Stimulated activated CD8-positive, alpha-beta memory T cell treated with anti-CD3 and anti-CD28 coated beads, Interleukin-12 subunit alpha, Interleukin-12 subunit beta, amount 100 ng/mL, for 24 hours (primary cell): ENCODE measurements around the gene C11orf24.

Source experiments
- DNase-seq: peaks from one replicate; pipeline ENCODE4 v3.0.0-alpha.2; 2020; ENCODE audit errors: extremely low read depth

C11orf24 gene

GRCh38 chr11:68270196-68271022 lies 1.4 kb downstream of the C11orf24 start:
- DNase-seq: no peak

DNA sequence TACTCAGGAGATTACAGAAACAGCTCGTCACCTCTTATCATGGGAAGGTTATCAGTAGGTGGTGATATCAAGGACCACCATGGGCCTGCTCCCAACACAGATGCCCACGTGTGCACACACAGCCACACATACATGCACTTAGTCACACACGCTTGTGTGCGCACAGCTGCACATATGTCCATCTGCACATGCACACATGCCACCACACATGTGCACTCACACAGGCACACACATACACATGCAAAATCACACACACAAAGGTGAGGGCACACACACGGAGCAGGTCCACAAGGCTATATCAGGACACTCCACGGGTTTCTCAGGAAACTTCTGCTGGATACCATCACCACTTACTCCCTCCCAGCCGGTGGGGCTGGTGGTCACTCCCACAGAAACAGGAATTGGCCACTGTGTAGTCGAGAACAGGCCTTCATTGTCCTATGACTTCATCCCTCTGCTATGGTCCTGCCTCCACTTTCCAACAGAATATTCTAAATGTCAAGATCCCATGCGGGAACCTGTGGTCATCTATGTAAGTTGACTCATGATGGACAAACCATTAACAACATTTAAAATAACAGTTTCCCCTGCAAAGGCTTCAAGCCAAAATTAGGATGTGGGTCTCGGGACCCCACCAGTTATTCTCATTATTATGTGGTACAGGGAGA lies 2.2 kb downstream of the C11orf24 start:
- no peak for DNase-seq

GRCh38 chr11:68267881-68268240 lies 3.9 kb downstream of the C11orf24 start:
- DNase-seq: no peak

DNA sequence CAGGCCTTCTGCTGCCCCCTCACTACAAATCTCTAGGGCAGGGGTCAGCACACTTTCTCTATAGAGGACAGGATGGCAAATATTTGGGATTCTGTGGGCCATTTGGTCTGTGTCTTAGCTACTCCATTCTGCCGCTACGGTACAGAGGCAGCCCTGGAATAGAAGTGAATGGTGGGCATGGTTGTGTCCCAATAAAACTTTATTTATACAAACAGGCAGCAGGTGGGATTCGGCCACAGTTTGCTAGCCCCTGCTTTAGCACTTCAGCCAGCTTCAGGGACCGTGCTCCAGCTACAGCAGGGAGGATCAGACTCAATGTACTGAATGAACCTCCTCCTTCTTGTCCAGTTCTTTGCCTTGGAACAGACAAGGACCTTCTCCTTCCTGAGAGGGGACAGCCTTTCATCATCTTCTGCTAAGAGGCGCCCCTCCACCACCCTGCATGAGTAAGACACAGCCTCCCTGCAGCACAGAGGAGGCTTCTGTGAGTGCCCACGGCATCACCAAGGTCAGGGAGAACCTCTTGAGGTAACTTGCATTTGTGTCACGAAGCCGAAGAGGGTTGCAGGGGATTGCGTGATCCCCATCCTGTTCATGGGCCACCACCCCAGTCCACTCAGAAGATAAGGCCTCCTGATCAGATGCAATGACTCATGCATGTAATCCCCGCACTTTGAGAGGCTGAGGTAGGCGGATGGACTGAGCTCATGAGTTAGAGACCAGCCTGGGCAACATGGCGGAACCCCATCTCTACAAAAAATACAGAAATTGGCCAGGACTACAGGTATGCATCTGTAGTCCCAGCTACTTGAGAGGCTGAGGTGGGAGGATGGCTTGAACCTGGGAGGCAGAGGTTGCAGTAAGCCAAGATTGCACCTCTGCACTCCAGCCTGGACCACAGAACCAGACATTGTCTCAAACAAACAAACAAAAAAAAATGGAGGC lies 4.6 kb downstream of the C11orf24 start:
- no peak for DNase-seq

DNA sequence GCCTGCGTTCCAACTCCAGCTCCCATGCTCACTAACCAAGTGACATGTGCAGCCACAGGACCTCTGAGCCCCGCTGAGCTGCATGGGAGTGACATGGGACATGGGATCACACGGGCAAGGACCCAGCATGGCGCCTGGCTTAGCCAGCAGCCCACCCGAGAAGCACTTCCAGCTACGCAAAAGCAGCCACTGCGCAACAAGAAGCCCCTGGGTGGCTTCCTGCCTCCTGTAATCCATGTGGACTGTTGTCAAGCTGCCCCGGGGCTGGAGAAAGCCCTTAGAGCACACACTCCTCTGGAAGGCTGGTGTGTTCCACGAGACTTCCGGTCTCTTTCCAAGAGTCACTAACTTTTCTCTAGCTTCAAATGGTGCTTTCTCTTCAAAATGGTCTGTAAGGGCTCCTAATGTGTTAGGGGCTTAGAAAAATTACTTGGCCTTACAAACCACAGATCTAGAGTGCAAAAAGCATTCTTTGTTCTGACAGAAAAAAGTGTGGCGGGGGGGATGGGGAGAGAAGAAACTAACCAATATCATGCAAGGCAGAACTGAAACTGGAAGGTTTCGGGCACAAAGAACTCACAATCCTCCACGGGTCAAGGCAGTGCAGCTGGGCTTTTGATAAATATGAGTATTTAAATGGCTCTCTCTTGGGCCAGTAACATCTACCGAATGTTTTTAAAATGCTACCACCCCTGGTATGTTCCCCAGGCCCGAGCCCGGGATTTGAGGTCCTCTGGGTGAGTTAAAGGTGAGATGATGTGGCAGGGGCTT lies 5.5 kb downstream of the C11orf24 start:
- no peak for DNase-seq

DNA sequence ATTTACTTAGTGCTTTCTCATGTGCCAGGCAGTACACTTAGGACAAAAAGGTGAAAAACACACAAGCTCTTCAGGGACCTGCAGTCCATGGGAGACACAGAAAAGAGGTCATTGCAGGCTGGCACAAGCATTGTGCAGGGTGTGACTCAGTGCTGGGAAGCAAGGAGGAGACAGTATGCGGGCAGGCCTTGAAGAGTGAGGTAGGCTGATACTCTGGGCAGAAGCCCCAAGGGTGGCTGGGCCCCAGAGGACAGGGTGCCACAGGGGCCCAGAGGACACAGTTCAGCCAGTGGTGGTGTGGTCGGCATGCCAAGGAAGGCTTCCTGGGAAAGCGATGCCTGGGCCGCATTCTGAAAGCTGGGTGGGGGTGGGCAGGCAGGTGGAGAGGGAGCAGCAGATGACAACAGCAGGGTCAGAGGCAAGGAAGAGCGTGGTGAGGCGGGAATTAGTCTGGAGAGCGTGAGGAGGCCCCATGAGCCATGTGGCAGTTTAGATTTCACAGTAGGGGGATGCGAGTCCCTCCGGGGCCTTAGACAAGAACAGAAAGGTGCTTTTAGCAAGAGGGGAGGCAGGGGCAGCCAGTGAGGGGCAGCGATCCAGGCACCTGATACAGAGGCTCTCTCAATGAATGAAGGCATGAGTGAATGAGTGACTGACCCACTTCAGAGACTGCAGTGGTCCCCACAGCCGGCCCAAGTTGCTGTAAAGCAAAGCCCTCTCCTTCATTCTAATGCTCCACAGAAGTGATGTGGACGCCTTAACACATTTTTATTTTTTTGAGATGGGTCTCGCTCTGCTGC lies 6.8 kb downstream of the C11orf24 start:
- no peak for DNase-seq

GRCh38 chr11:68264244-68264643 lies 7.5 kb downstream of the C11orf24 start:
- DNase-seq: no peak

- no peak for DNase-seq
These were observed 8.2 kb downstream of the C11orf24 start for GRCh38 chr11:68263444-68264035.

GRCh38 chr11:68262544-68262827 lies 9.3 kb downstream of the C11orf24 start:
- DNase-seq: no peak

GRCh38 chr11:68261749-68262543 lies 9.8 kb downstream of the C11orf24 start:
- DNase-seq: no peak

DNA sequence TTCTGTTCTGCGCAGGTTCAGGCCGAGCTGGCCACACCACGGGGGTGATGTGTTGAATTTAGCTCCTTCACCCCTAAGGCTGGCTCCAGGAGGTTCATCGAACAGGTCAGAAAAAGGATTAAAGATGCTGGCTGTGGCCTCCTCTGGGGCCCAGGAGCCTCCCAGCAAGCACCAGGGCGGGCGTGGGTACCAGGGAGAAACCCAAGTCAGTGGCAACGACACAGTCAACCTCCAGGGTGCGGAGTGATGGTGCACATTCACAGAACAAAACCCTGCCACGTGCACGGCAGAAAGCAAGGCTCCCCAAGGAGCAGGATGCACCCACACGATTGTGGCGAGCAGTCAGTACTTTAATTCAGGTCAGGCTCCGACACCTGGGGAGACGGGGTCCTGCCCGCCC lies 10.8 kb downstream of the C11orf24 start:
- no peak for DNase-seq

GRCh38 chr11:68260484-68260883 lies 11.3 kb downstream of the C11orf24 start:
- no peak for DNase-seq

GRCh38 chr11:68259122-68259959 lies 12.4 kb downstream of the C11orf24 start:
- DNase-seq: no peak

DNA sequence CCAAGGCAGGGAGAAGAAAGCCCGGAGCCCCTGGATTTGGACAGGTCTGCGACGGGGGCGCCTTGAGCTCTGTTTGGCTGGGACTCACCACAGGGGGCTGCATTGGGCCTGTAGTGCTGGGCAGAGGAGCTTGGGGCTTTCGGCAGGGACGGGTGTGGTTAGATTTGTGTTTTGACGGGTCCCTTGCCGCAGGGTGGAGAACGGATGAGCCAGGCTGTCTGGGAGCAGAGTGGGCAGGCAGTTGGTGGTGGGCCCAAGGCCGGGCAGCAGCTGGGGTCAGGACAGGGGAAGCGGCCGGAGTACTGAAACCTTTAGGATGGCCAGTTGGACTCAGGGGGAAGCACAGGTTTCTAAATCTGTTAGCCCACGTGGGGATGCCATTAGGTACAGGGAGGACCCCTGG lies 13.4 kb downstream of the C11orf24 start:
- no peak for DNase-seq

- DNase-seq: peak; percentile 81
These were observed 14.1 kb downstream of the C11orf24 start for GRCh38 chr11:68257477-68258362.

DNA sequence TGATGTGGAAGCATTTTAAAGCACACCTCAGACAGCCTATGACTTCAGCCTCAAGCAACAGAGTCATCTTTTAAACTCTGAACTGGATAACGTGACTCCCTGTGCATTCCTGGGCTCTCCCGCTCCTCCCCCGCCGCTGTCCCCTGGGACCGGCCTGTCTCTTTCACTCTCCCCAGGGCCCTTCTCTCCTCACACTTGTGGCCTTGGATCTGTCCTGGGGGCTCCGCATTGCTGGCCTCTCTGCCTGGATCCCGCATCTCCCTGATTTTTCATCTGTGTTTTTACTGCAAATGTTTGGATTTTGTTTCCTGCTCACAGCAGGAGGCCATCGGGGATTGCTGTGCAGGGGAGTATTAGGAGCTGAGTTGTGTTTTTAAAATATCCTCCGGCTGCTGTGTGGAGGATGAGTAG lies 15.4 kb downstream of the C11orf24 start:
- no peak for DNase-seq

GRCh38 chr11:68255526-68255925 lies 16.2 kb downstream of the C11orf24 start:
- DNase-seq: no peak

GRCh38 chr11:68254421-68254820 lies 17.4 kb downstream of the C11orf24 start:
- DNase-seq: no peak
